ENCODE measurements around the gene XPO6. TPM values are rescaled to one million over a fixed set of nuclear protein-coding genes. Genes with fewer than 3 reads are reported as not detected.

The XPO6 gene, protein sequence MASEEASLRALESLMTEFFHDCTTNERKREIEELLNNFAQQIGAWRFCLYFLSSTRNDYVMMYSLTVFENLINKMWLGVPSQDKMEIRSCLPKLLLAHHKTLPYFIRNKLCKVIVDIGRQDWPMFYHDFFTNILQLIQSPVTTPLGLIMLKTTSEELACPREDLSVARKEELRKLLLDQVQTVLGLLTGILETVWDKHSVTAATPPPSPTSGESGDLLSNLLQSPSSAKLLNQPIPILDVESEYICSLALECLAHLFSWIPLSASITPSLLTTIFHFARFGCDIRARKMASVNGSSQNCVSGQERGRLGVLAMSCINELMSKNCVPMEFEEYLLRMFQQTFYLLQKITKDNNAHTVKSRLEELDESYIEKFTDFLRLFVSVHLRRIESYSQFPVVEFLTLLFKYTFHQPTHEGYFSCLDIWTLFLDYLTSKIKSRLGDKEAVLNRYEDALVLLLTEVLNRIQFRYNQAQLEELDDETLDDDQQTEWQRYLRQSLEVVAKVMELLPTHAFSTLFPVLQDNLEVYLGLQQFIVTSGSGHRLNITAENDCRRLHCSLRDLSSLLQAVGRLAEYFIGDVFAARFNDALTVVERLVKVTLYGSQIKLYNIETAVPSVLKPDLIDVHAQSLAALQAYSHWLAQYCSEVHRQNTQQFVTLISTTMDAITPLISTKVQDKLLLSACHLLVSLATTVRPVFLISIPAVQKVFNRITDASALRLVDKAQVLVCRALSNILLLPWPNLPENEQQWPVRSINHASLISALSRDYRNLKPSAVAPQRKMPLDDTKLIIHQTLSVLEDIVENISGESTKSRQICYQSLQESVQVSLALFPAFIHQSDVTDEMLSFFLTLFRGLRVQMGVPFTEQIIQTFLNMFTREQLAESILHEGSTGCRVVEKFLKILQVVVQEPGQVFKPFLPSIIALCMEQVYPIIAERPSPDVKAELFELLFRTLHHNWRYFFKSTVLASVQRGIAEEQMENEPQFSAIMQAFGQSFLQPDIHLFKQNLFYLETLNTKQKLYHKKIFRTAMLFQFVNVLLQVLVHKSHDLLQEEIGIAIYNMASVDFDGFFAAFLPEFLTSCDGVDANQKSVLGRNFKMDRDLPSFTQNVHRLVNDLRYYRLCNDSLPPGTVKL
- 97.1 and 118 TPM in 2 replicates for polyA plus RNA-seq (2012; rRNA removed)
- 54.3 and 66.0 TPM in 2 replicates for polyA plus RNA-seq (2012; cell fraction: cytosol; rRNA removed)
- polyA plus RNA-seq (2012; cell fraction: nucleus; rRNA removed) = 188 and 208 TPM in 2 replicates

DNA sequence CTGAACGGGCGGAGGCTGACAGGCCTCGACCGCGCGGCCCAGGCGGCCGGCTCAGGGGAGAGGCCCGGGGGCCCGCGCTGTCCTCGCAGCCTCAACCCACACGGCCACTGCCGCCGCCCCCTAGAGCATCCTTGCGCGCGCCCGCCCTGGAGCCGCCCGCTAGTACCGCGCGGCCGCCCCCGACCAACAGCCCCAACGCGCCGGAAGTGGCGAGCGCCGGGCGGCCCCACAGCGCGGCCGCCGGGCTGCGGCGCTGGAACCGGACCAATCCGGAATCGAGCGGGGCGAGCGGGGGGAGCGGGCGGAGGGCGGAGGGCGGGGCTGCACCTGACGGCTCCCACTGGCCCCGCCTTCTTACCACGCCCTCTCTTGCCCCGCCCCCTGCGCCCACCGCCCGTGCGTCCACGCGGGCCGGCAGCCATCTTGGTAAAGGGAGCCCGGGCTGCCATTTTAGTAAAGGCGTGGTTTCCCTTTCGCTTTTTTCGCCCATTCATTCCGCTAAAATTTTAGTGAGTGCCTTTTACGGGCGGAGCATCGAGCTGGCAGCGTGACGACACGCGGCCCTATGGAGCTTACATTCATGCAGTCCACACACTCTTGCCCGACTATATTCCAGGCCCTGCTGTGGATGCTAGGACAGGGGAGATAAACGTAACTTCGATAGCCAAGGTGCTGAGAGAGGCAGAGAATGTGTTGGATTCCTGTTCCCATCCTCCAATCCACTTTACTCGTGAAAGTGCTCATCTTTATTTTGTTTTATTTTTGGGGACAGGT lies at the start of gene XPO6:
Gene XPO6 (minus strand): TSS at position 208 of the 774 bp plus-strand sequence. CDS start 597 bp downstream, outside the sequence.
- CTCF ChIA-PET = interaction anchor here (1.0 to 2.1 kb wide), 4 partner anchors 15 to 110 kb away, joined by 4 to 8 read pairs (median 5); no protein-coding TSS in a partner anchor

More for the DNA sequence above, at the start of gene XPO6:
- H3K79me2 ChIP-seq (ENCODE audit: insufficient read depth) = peaks cover 48% of the 10 kb centered on the region
- peaks cover 9 to 10% of the 10 kb centered on the region in 2 experiments; a peak in 2 of 4 replicates for H3K4me1 ChIP-seq (ENCODE audit: control insufficient read depth in 1 of 2, insufficient read depth in 2 of 2, low read depth in 1 of 2, low read length in 1 of 2)
- peaks cover 3 to 19% of the 10 kb centered on the region in 2 experiments for H3K36me3 ChIP-seq (replicated peaks in 1 of 2; ENCODE audit: control insufficient read depth in 1 of 2, insufficient read depth in 2 of 2, low read length in 1 of 2)
- DNase-seq = peak; percentile 99
- peak within 1 kb of the TSS; percentile 84 for H3K4me2 ChIP-seq
- peak within 1 kb of the TSS; percentile 69 to 94 for H3K4me3 ChIP-seq (ENCODE audit: low read depth in 2 of 2, low read length in 1 of 2)
- TF ChIP-seq ELF1 (IDR thresholded peaks at IDR 0.05) = 0 out of 2 replicates have a peak, but pooled peaks have one; percentile 22
- TF ChIP-seq NRF1 (IDR thresholded peaks at IDR 0.05; ENCODE audit: low read depth, low read length) = peak; percentile 21; the same call in 1 of the 2 replicates
- peak; percentile 93 for TF ChIP-seq MXI1 (IDR thresholded peaks at IDR 0.05; ENCODE audit: low read depth, low read length)
- TF ChIP-seq TAF1 (IDR thresholded peaks at IDR 0.05; ENCODE audit: borderline replicate concordance, low read depth, low read length) = 0 out of 2 replicates have a peak, but pooled peaks have one; percentile 43
- no peak for TF ChIP-seq CTCF (IDR thresholded peaks at IDR 0.05)
- peak; percentile 100 for TF ChIP-seq YY1 (IDR thresholded peaks at IDR 0.05; ENCODE audit: low read depth)
- no peak for TF ChIP-seq RCOR1 (IDR thresholded peaks at IDR 0.05; ENCODE audit: low read length)
- TF ChIP-seq NFIC (IDR thresholded peaks at IDR 0.05; ENCODE audit: borderline replicate concordance) = no peak
- TF ChIP-seq POLR2AphosphoS5 (IDR thresholded peaks at IDR 0.05; ENCODE audit: low read depth, low read length) = peak; percentile 44; the same call in 1 of the 2 replicates
- TF ChIP-seq CHD2 (IDR thresholded peaks at IDR 0.05; ENCODE audit: low read length, partially characterized antibody) = peak; percentile 70
- peak; percentile 92 for TF ChIP-seq MAX (IDR thresholded peaks at IDR 0.05; ENCODE audit: low read depth)
- TF ChIP-seq TEAD4 (IDR thresholded peaks at IDR 0.05; ENCODE audit: borderline replicate concordance, insufficient read depth) = no peak
- TF ChIP-seq, protein P1, sequence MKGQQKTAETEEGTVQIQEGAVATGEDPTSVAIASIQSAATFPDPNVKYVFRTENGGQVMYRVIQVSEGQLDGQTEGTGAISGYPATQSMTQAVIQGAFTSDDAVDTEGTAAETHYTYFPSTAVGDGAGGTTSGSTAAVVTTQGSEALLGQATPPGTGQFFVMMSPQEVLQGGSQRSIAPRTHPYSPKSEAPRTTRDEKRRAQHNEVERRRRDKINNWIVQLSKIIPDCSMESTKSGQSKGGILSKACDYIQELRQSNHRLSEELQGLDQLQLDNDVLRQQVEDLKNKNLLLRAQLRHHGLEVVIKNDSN (IDR thresholded peaks at IDR 0.05; ENCODE audit: borderline replicate concordance, low read depth) = peak; percentile 57; the same call in 1 of the 2 replicates
- TF ChIP-seq EP300 (IDR thresholded peaks at IDR 0.05; ENCODE audit: borderline replicate concordance in 1 of 2, low read depth in 1 of 2, low read length in 1 of 2) = no peak
- no peaks in the 10 kb centered on the region for H3K9me3 ChIP-seq
- peak within 1 kb of the TSS; percentile 99 for H2AFZ ChIP-seq (ENCODE audit: low read depth)
- H3K9me2 ChIP-seq = no peaks in the 10 kb centered on the region
- H3F3A ChIP-seq (replicated peaks; ENCODE audit: insufficient read depth) = no peaks in the 10 kb centered on the region
- peak within 1 kb of the TSS; percentile 53 to 62 for H3K27ac ChIP-seq (ENCODE audit: low read depth in 2 of 2, low read length in 1 of 2)
- no peaks in the 10 kb centered on the region for H3K27me3 ChIP-seq (ENCODE audit: insufficient read depth)
- peaks cover 38% of the 10 kb centered on the region for H4K20me1 ChIP-seq (ENCODE audit: insufficient read depth)
- POLR2A ChIA-PET = no interaction called here
- WGBS (ENCODE audit: low lambda C conversion rate) = 5% methylated on average over 25 of the region's 76 CpGs
- H3K9ac ChIP-seq = peak within 1 kb of the TSS; percentile 88
